Measurements from ENCODE around the gene POMT1. TPM values are rescaled to one million over a fixed set of nuclear protein-coding genes. Genes with fewer than 3 reads are reported as not detected.

The POMT1 gene
- total RNA-seq, 1 experiment from 2014 or later = 34.1 TPM

GRCh38 chr9:131477816-131478419 is 24.8 kb upstream of the POMT1 start:
- WGBS (ENCODE audit: extremely low coverage, insufficient read length, low lambda C conversion rate) = no CpG with 5 or more reads among the region's 19 CpGs
- Histone ChIP-seq H2BK120ac (ENCODE audit: low read depth, low read length, poor library complexity, severe bottlenecking) (no peak overlapping the region), H3T11ph (ENCODE audit: low read length) (no peak overlapping the region), H2AFZ (ENCODE audit: low read length) (no peak overlapping the region), H4K91ac (ENCODE audit: insufficient read length, low read depth, low read length) (no peak overlapping the region), H3K4me1 (ENCODE audit: insufficient read depth, low read length) (no peaks in the 10 kb centered on the region), H2BK5ac (ENCODE audit: insufficient read length, low read length) (no peak overlapping the region), H3K4me2 (ENCODE audit: insufficient read depth, insufficient read length, low read length) (no peak overlapping the region), H3K79me2 (ENCODE audit: insufficient read depth, low read length) (no peaks in the 10 kb centered on the region), H3K18ac (ENCODE audit: insufficient read length, low read depth, low read length) (no peak overlapping the region), H3K14ac (ENCODE audit: insufficient read depth, low read length) (no peak overlapping the region), H3K56ac (ENCODE audit: insufficient read length, low read depth, low read length) (no peak overlapping the region), H3K27ac (ENCODE audit: insufficient read length, low read depth, low read length) (no peak overlapping the region), H3K4ac (ENCODE audit: low read depth, low read length) (no peak overlapping the region), H2BK12ac (ENCODE audit: insufficient read length, low read depth, low read length) (no peak overlapping the region), H3K27me3 (ENCODE audit: insufficient read depth, low read length) (no peaks in the 10 kb centered on the region), H3K9ac (ENCODE audit: extremely low read depth, insufficient read length, low read length) (no peak overlapping the region), H3K9me3 (ENCODE audit: control insufficient read depth, low read depth, low read length) (no peaks in the 10 kb centered on the region), H3K79me1 (ENCODE audit: insufficient read depth, low read depth, low read length, poor library complexity, severe bottlenecking) (no peaks in the 10 kb centered on the region), H4K5ac (ENCODE audit: insufficient read length, low read depth, low read length) (no peak overlapping the region), H2BK20ac (ENCODE audit: low read depth, low read length, poor library complexity, severe bottlenecking) (no peak overlapping the region), H2AK5ac (ENCODE audit: insufficient read length, low read length) (no peak overlapping the region), H3K23ac (ENCODE audit: insufficient read length, low read depth, low read length) (no peak overlapping the region), H4K8ac (replicated peaks; ENCODE audit: insufficient read length, low read depth, low read length) (no peak overlapping the region), H2BK15ac (ENCODE audit: low read depth, low read length) (no peak overlapping the region), H3K23me2 (ENCODE audit: insufficient read length, low read depth, low read length, poor library complexity, severe bottlenecking) (no peaks in the 10 kb centered on the region), H4K20me1 (ENCODE audit: control insufficient read depth, insufficient read depth, insufficient read length) (no peaks in the 10 kb centered on the region)
- no peak overlapping the region for H3K4me3 Mint-ChIP-seq
- H3K4me1 Mint-ChIP-seq = peaks cover 0 to 3% of the 10 kb centered on the region in 2 experiments; a peak in 1 of 4 replicates
- DNase-seq = no peak
- peaks cover 2% of the 10 kb centered on the region; the same call in 1 of the 2 replicates for H3K27me3 Mint-ChIP-seq (ENCODE audit: low read depth)
- H3K9me3 Mint-ChIP-seq = no peaks in the 10 kb centered on the region
- peak overlapping the region; percentile 74 to 97 (median 78); a peak in 5 of 7 replicates for H3K27ac Mint-ChIP-seq
- no peak for TF ChIP-seq CTCF (conservative IDR thresholded peaks at IDR 0.05)
- H3K36me3 Mint-ChIP-seq (ENCODE audit: insufficient read depth in 1 of 3, low read depth in 3 of 3) = peaks cover 66 to 95% (median 94%) of the 10 kb centered on the region in 3 experiments

Measured in H9 (cell line).